Measurements from ENCODE around the gene UNC13B. TPM values are rescaled to one million over a fixed set of nuclear protein-coding genes. Genes with fewer than 3 reads are reported as not detected.
A peak's percentile ranks its signal among the peaks of the same experiment; 100 is the strongest.
"Not testable (repeated sequence)": the region's sequence is repeated elsewhere in the genome, so short reads cannot be mapped to it uniquely, and the experiment has no call there.

UNC13B gene
- total RNA-seq, 2 experiments from 2014 or later, result 2.7 to 4.0 TPM

DNA sequence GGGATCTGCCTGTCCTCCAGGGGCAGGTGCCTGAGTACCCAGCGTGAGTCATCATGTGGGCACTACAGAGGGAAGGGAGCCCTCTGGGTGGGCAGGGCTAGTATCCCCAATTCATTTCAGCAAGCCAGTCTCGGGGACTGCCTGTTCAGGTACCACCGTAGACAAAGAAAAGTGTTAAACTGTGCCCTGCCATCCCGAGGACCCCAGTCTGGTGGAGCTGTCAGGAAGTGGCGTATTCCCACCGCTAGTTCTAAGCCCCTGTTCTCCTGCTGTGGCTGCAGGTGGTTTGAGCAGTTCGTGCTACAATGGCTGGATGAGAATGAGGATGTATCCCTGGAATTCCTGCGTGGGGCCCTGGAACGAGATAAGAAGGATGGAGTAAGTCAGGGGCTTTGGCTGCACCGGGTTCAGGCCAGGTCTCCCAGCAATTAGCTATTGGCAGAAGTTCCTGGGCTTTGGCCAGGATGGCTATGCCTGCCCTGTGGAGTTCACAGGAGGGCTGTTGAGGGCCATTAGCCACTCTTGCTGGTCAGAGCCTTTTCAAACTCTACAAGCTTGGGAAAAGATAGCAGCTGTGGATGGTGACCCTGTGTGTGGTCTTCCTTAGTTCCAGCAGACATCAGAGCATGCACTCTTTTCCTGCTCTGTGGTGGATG, 234.9 kb downstream of the UNC13B start:
- ChIA-PET CTCF (interaction anchor here (0.5 to 1.3 kb wide), 5 partner anchors 22 to 299 kb away, joined by 3 read pairs; no protein-coding TSS in a partner anchor), POLR2A (no interaction called here)
- Mint-ChIP-seq H3K27me3 (peaks cover 2% of the 10 kb centered on the region), H3K36me3 (ENCODE audit: low read depth) (no peaks in the 10 kb centered on the region), H3K27ac (no peak overlapping the region), H3K9me3 (ENCODE audit: low read depth) (no peaks in the 10 kb centered on the region), H3K4me3 (no peak overlapping the region), H3K4me1 (no peaks in the 10 kb centered on the region)
- DNase-seq (no peak), ATAC-seq (no peak)
- intact Hi-C loops (cut with DNase I, micrococcal nuclease), result no loop called here

DNA sequence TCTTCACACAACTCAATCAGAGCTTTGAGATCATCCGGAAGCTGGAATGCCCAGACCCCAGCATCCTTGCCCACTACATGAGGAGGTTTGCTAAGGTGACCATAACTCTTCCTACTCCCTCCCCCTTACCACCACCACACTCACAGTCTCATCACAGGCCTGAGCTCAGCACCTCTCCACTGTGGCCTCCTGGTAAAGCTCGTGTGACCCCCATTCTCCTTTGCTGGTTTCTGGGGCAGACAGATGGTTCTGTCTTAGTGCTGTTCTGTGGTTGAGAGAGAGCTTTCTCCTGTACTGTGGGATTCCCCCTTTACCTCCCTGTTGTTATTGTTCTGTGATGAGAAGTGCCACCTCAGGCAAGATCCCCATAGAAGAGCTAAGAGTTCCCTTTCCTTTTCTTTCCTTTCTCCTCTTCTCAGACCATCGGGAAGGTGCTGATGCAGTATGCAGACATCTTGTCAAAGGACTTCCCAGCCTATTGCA, 235.4 kb downstream of the UNC13B start:
- ChIA-PET CTCF (interaction anchor here (0.5 to 1.3 kb wide), 8 partner anchors 11 to 651 kb away, joined by 3 to 4 read pairs (median 3); no protein-coding TSS in a partner anchor), POLR2A (no interaction called here)
- Mint-ChIP-seq H3K27ac (no peak overlapping the region), H3K36me3 (ENCODE audit: low read depth) (no peaks in the 10 kb centered on the region), H3K4me1 (no peaks in the 10 kb centered on the region), H3K9me3 (ENCODE audit: low read depth) (no peaks in the 10 kb centered on the region), H3K4me3 (no peak overlapping the region), H3K27me3 (peaks cover 1% of the 10 kb centered on the region)
- DNase-seq (no peak), ATAC-seq (no peak)
- intact Hi-C loops (cut with DNase I, micrococcal nuclease), result no loop called here

GRCh38 chr9:35397923-35398322, 236.1 kb downstream of the UNC13B start:
- intact Hi-C loops (cut with DNase I, micrococcal nuclease), result no loop called here
- ATAC-seq (no peak), DNase-seq (no peak)
- Mint-ChIP-seq H3K36me3 (ENCODE audit: low read depth) (no peaks in the 10 kb centered on the region), H3K4me1 (no peaks in the 10 kb centered on the region), H3K27me3 (no peaks in the 10 kb centered on the region), H3K9me3 (ENCODE audit: low read depth) (no peaks in the 10 kb centered on the region), H3K27ac (no peak overlapping the region), H3K4me3 (no peak overlapping the region)
- ChIA-PET POLR2A (no interaction called here), CTCF (interaction anchor here (0.6 to 1.3 kb wide), 8 partner anchors 12 to 1485 kb away, joined by 3 to 4 read pairs (median 3); no protein-coding TSS in a partner anchor)

GRCh38 chr9:35398651-35399335, 237.0 kb downstream of the UNC13B start:
- intact Hi-C loops (cut with DNase I, micrococcal nuclease), result no loop called here
- no peak for DNase-seq
- ChIA-PET CTCF (interaction anchor here (0.6 to 1.3 kb wide), 4 partner anchors 13 to 147 kb away, joined by 3 read pairs; no protein-coding TSS in a partner anchor), POLR2A (interaction anchor here (0.5 kb wide), 2 partner anchors 82 to 252 kb away, joined by 3 to 4 read pairs; no protein-coding TSS in a partner anchor)
- H3K4me3 Mint-ChIP-seq, result no peak overlapping the region
- H3K27me3 Mint-ChIP-seq, result no peaks in the 10 kb centered on the region
- no peaks in the 10 kb centered on the region for H3K9me3 Mint-ChIP-seq (ENCODE audit: low read depth)
- no peaks in the 10 kb centered on the region for H3K4me1 Mint-ChIP-seq
- no peaks in the 10 kb centered on the region for H3K36me3 Mint-ChIP-seq (ENCODE audit: low read depth)
- no peak overlapping the region for H3K27ac Mint-ChIP-seq
- ATAC-seq, result no peak

GRCh38 chr9:35404865-35405264, 243.1 kb downstream of the UNC13B start:
- ChIA-PET POLR2A (no interaction called here), CTCF (no interaction called here)
- Mint-ChIP-seq H3K27ac (no peak overlapping the region), H3K27me3 (peaks cover 12% of the 10 kb centered on the region), H3K4me1 (peaks cover 4% of the 10 kb centered on the region), H3K4me3 (no peak overlapping the region), H3K9me3 (ENCODE audit: low read depth) (no peaks in the 10 kb centered on the region), H3K36me3 (ENCODE audit: low read depth) (no peaks in the 10 kb centered on the region)
- ATAC-seq (no peak), DNase-seq (no peak)
- intact Hi-C loops (cut with DNase I, micrococcal nuclease), result no loop called here

- ATAC-seq (peak; percentile 95), DNase-seq (peak; percentile 74)
- Mint-ChIP-seq H3K27ac (no peak overlapping the region), H3K36me3 (ENCODE audit: low read depth) (no peaks in the 10 kb centered on the region), H3K9me3 (ENCODE audit: low read depth) (no peaks in the 10 kb centered on the region), H3K4me1 (peaks cover 4% of the 10 kb centered on the region), H3K27me3 (peaks cover 12% of the 10 kb centered on the region), H3K4me3 (no peak overlapping the region)
- CTCF ChIA-PET, result interaction anchor here (1.0 kb wide), 1 partner anchor 10 kb away, joined by 3 read pairs; no protein-coding TSS in a partner anchor
- POLR2A ChIA-PET, result no interaction called here
- intact Hi-C loops (cut with DNase I, micrococcal nuclease), result no loop called here
These were observed 244.6 kb downstream of the UNC13B start for GRCh38 chr9:35406183-35406959.

DNA sequence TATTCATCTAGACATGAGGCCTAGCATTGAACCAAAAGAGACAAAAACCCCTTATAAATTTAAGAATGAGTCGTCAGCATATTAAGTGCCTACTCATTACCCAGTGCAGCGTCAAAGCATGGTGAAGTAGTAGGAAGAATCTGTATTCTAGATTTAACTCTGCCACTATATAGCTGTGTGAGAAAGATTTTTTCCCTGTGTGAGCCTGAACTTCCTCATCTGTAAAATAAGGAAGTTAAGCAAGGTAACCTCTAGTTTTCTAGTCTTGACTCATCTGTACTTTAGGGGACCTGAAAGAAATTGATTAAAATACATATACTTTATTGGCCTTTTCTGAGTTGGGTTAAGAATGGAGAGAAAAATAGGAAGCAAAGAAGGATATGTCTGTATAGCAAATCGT, 246.0 kb downstream of the UNC13B start:
- H3K27ac Mint-ChIP-seq, result no peak overlapping the region

DNA sequence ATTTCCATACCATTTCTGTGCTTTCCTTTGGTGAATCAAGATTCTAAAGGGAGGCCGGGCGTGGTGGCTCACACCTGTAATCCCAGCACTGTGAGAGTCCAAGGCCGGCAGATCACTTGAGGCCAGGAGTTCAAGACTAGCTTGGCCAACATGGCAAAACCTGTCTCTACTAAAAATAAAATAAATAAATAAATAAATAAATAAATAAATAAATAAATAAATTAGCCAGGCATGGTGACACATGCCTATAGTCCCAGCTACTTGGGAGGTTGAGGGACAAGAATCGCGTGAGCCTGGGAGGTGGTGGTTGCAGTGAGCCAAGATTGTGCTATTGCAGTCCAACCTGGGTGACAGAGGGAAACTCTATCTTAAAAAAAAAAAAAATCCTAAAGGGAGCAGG, 247.6 kb downstream of the UNC13B start:
- H3K9me3 Mint-ChIP-seq (ENCODE audit: low read depth); POLR2A ChIA-PET: not testable (repeated sequence)
- CTCF ChIA-PET, result interaction anchor here (1.2 kb wide), 1 partner anchor 111 kb away, joined by 4 read pairs; no protein-coding TSS in a partner anchor

More for the DNA sequence above, 246.0 kb downstream of the UNC13B start:
- intact Hi-C loops (cut with DNase I, micrococcal nuclease), result no loop called here
- no peak for ATAC-seq
- H3K9me3 Mint-ChIP-seq (ENCODE audit: low read depth), result no peaks in the 10 kb centered on the region
- H3K4me1 Mint-ChIP-seq, result peaks cover 4% of the 10 kb centered on the region
- H3K4me3 Mint-ChIP-seq, result no peak overlapping the region
- peaks cover 17% of the 10 kb centered on the region for H3K27me3 Mint-ChIP-seq
- H3K36me3 Mint-ChIP-seq (ENCODE audit: low read depth), result no peaks in the 10 kb centered on the region
- ChIA-PET POLR2A (no interaction called here), CTCF (no interaction called here)
- DNase-seq, result no peak

DNA sequence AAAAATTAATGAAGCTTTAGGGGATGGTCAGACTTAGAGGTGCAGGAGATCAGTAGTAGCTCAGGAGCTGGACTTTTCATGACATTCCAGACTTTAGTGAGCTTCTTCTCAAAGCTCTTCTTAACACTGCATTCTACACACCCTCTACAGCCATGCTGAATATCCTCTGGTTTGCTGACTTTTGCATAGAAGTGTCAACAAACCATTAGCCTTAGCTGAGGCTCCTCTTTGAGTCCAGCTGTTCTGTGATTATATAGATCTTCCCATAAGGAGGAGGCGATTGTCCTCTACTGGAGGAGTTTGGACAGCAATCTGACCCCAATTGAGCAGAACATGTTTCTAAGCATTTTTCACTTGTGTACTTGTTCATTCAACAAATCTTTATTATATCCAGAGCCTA, 253.1 kb downstream of the UNC13B start:
- no peaks in the 10 kb centered on the region for H3K4me1 Mint-ChIP-seq
- H3K27me3 Mint-ChIP-seq, result peaks cover 25% of the 10 kb centered on the region
- no peaks in the 10 kb centered on the region for H3K36me3 Mint-ChIP-seq (ENCODE audit: low read depth)
- H3K27ac Mint-ChIP-seq, result no peak overlapping the region
- intact Hi-C loops (cut with DNase I, micrococcal nuclease), result loop anchor here in 1 of 2 experiments (5.0 kb wide), 1 partner anchor 298 kb away; the partner anchor contains the start of gene ATOSB
- ChIA-PET CTCF (no interaction called here), POLR2A (no interaction called here)
- H3K9me3 Mint-ChIP-seq (ENCODE audit: low read depth), result no peaks in the 10 kb centered on the region
- no peak for ATAC-seq
- DNase-seq, result no peak
- no peak overlapping the region for H3K4me3 Mint-ChIP-seq

More for the DNA sequence above, 247.6 kb downstream of the UNC13B start:
- ATAC-seq; H3K4me3 Mint-ChIP-seq; H3K27ac Mint-ChIP-seq; H3K36me3 Mint-ChIP-seq (ENCODE audit: low read depth); H3K4me1 Mint-ChIP-seq; DNase-seq; intact Hi-C loops (cut with DNase I, micrococcal nuclease): not testable (repeated sequence)
- H3K27me3 Mint-ChIP-seq, result peaks cover 20% of the 10 kb centered on the region

GRCh38 chr9:35415402-35416097, 253.7 kb downstream of the UNC13B start:
- ATAC-seq (no peak), DNase-seq (no peak)
- ChIA-PET CTCF (interaction anchor here (0.6 kb wide), 1 partner anchor 29 kb away, joined by 3 read pairs; no protein-coding TSS in a partner anchor), POLR2A (no interaction called here)
- intact Hi-C loops (cut with DNase I, micrococcal nuclease), result no loop called here
- no peak overlapping the region for H3K4me3 Mint-ChIP-seq
- no peak overlapping the region for H3K27ac Mint-ChIP-seq
- no peaks in the 10 kb centered on the region for H3K36me3 Mint-ChIP-seq (ENCODE audit: low read depth)
- H3K27me3 Mint-ChIP-seq, result peaks cover 29% of the 10 kb centered on the region
- no peaks in the 10 kb centered on the region for H3K9me3 Mint-ChIP-seq (ENCODE audit: low read depth)
- no peaks in the 10 kb centered on the region for H3K4me1 Mint-ChIP-seq

GRCh38 chr9:35416098-35416427, 254.3 kb downstream of the UNC13B start:
- Mint-ChIP-seq H3K27ac (no peak overlapping the region), H3K27me3 (peaks cover 29% of the 10 kb centered on the region), H3K4me1 (no peaks in the 10 kb centered on the region), H3K4me3 (no peak overlapping the region), H3K36me3 (ENCODE audit: low read depth) (no peaks in the 10 kb centered on the region), H3K9me3 (ENCODE audit: low read depth) (no peaks in the 10 kb centered on the region)
- ATAC-seq, result no peak
- ChIA-PET CTCF (interaction anchor here (0.6 to 1.0 kb wide), 2 partner anchors 10 to 29 kb away, joined by 3 read pairs; no protein-coding TSS in a partner anchor), POLR2A (no interaction called here)
- intact Hi-C loops (cut with DNase I, micrococcal nuclease), result no loop called here
- no peak for DNase-seq

All from activated CD4-positive, alpha-beta T cell treated with anti-CD3 and anti-CD28 coated beads for 36 hours (primary cell).